ENCODE results near the gene GPR45.
"Not testable (repeated sequence)": the region's sequence is repeated elsewhere in the genome, so short reads cannot be mapped to it uniquely, and the experiment has no call there.

The GPR45 gene, protein sequence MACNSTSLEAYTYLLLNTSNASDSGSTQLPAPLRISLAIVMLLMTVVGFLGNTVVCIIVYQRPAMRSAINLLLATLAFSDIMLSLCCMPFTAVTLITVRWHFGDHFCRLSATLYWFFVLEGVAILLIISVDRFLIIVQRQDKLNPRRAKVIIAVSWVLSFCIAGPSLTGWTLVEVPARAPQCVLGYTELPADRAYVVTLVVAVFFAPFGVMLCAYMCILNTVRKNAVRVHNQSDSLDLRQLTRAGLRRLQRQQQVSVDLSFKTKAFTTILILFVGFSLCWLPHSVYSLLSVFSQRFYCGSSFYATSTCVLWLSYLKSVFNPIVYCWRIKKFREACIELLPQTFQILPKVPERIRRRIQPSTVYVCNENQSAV

DNA sequence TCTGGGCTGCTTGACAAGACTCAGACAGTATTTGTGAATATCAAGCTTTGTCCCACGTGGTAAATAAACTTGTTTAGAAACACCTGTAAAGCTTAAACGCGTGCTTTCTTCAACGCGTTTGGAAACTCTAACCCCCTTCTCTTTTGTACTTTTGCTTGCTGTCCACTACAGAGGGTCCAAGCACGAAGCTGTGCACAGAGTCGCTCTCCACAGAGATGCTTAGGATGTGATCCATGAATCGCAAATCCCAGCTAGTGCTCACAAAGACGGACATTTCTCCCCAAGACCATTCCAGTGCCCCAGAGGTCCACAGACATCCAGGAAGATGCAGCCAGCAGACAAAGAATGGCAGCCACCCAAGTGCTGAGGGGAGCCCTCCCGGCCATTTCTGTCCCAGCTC is at the start of gene GPR45:
GPR45 (plus strand) TSS at position 301 of the 400 bp plus-strand sequence. CDS start 116 bp downstream, outside the sequence.
- DNase-seq (ENCODE audit: low read depth in 2 of 3, low spot score in 1 of 3), result no peak

DNA sequence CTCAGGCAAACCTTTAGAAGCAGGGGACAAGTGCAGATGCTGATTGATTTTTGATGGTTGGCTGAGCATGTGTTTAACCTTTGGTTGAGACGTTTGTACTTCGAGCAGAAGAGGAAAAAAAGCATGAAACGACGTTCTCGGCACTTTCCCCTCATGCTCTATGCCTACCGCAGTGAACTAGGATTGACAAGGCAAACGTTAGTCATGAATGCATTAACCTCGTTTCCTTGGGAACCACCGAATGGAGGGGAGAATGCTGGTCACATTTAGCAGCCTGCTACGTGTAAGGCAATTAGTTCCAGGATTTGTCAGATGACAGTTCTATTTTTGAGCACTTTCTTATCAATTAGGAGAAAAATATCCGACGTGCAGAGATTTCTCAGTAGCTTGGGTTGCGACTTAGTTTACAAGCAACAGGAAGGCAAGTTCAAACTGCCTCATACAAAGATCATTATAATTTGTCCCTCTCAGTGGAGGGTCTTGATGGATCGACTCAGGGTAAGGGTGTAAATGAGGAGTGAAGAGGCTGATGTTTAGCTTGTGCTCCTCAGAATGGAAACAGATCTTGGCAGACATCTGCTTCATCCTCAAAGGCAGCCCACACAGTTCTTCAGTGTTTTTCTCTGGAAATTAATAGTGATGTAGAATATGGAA is 47.4 kb upstream of the GPR45 start:
- DNase-seq (ENCODE audit: low read depth in 2 of 3, low spot score in 1 of 3), result no peak

DNA sequence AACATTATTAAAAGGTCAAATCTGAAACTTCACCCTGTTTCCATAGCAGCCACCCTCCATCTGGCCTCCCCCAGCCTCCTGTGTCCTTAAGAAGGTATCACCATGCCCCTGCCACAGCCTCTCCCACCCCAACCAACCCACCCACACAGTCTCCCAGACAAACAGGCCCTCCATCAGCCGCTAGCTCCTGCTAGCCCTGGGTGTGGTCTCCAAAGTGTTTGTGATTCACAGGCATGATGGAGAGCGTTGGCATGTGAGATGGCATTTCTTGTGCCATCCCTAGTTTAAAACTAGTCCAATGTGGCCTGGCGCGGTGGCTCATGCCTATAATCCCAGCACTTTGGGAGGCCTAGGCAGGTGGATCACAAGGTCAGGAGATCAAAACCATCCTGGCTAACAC is 44.9 kb upstream of the GPR45 start:
- DNase-seq (ENCODE audit: low read depth in 2 of 3, low spot score in 1 of 3), result no peak

DNA sequence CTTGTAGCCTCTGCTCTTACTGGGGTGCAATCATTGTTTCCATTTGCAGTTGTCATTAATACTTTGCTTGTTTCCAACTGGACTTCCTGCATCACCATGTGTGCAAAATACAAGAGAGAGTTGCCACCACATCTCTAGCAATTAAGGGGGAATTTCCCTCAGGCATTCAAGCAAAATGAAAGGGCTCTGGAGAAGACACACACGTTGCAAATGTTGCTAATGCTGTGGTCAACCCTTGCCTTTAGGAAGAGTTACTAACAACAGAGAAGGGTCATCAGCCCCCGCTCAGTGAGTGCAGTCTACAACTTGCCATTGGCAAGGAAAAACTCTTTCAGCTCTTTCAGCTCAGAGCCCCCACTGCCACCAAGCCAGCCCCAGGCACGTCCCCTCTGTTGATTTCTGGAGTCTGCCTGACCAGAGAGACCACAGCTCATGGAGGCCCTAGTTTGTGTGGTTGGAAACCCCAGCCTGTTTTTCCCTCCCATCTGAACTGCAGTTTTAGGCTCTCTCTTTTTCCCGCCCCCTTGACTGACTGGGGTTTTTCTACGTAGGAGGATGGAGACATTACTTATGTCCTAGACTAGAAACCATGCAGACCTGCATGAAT is 25.9 kb upstream of the GPR45 start:
- DNase-seq (ENCODE audit: low read depth in 2 of 3, low spot score in 1 of 3), result no peak

DNA sequence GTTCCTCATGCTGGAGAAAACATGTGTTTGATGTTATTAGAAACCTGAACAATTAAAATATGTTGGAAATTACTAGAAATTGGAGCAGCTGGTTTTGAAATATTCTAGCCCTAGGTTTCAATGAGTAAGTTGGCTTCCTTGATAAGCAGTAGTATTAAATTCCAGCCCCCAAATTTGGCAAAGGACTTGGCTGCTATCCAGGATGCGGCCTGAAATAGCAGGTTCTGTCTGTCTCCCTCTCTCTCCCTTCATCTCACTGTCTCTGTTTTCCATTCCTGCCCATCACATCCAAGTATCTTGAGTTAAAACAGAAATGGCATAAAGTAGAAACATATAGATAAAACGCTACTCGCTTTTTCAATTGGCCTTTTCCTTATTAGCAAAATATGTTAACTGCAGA is 20.9 kb upstream of the GPR45 start:
- no peak for DNase-seq (ENCODE audit: low read depth in 2 of 3, low spot score in 1 of 3)

DNA sequence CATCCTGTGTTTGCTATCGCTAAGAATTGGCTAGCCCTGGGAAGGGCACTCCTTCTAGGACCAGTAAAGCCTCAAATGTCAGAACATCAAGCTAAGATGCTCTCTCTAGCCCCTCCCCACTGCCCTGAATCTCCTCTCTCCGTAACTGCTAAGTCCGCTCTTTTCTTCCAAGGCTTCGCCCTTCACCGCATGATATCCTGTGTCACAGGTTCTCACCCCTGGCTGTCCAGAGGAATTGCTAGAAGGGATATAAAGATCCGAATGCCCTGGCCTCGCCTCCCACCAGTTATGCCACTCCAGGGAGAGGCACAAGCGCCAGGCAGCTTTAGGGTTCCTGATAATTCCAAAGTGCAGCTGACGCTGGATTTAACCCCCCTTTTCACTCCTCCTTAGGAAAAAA is 17.1 kb upstream of the GPR45 start:
- DNase-seq (ENCODE audit: low read depth in 2 of 3, low spot score in 1 of 3), result no peak

DNA sequence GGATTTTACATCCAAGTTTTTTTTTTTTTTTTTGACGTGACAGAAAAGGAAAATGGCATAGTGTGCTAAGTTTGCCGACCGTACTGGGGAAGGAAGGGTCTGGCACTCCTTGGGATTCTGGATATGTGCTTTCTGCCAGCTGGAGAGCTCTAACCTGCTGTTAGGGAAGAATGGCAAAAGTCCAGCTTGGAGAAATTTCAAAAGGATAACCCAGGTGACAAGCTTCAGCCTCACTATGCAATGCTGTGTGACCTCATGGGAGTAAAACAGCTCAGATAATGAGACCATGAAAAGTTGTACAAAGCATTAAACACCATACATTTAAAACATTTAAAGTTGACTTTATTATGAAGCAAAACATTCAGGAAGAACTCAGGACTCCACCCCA is 10.3 kb upstream of the GPR45 start:
- no peak for DNase-seq (ENCODE audit: low read depth in 2 of 3, low spot score in 1 of 3)

DNA sequence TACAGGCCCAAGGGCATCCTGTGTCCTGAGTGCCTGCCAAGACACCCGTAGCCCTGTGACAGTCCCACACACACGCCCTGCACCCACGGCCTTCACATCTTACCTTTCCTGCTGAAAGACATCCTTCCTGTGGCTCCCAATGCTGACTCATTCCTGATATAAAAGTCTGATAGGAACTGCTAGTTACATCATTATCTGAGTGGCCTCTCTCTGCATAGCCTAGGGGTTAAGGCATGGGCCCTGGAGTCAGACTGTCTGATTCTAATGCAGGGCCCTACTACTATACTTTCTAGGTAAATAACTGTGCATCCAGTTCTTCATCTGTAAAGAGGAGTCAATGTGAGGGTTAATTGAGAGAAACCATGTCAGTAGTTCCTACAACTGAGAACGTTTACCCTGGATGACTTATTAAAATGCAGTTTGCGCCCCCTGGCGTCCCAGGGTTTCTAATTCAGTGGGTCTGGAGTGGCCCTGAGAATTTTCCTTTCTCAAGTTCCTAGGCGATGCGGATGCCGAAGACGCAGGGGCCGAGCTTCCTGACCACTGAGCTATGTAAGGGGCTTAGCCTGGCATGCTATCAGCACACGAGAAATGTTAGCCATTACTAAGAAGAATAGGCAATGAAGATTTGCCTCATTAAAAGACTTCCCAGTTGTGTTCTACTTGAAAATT is 6.0 kb upstream of the GPR45 start:
- DNase-seq (ENCODE audit: low read depth in 2 of 3, low spot score in 1 of 3), result peak; percentile 42 to 66 (median 59)

DNA sequence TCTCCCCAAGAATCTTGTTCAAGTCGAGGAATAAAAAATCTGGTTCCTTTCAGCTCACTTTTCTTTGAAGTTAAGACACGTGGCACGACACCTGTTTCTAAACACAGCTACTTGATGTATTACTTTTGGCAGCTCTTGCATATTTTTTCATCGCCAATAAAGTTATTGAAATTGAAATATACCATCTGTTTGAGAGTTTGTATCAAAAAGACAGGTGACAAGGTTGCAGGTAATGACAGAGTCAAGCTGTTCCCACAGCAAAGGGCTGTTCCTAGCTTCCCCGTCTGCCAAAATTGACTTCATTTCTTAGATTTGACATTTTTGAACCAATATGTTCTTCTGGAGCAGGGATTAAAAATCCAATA is 5.5 kb upstream of the GPR45 start:
- DNase-seq (ENCODE audit: low read depth in 2 of 3, low spot score in 1 of 3), result no peak

DNA sequence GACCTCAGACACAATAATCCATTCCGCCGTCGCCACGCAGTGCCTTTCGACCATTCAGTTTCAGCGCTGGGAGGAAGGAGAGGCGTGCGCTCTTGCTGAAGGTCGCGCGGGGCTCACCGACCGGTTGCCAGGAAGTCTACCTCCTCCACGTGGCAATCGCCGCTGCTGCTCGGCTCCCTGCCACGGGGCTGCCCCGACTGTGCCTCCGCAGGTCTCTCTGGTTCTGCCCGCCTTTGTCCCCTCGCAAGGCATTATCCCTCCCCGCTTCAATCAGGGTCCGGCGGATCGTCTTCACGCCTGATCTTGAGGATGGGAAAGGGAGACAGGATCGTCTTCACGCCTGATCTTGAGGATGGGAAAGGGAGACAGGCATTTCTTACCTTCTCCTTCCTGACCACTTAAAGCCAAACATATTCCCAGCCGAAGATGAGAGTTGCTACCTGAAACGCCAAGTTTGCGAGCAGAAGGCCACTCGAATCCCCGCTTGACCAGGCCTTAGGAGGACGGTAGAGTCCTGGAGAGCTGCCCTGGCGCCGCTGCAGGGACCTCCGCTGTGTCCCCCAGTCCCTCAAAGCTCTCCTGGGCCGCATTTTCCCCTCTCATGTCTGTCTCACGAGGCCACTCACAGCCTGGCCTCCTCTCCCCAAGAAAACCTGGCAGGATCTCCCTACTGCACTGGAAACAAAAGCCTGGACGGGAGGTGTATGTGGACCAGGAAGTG is 4.3 kb upstream of the GPR45 start:
- no peak for DNase-seq (ENCODE audit: low read depth in 2 of 3, low spot score in 1 of 3)

DNA sequence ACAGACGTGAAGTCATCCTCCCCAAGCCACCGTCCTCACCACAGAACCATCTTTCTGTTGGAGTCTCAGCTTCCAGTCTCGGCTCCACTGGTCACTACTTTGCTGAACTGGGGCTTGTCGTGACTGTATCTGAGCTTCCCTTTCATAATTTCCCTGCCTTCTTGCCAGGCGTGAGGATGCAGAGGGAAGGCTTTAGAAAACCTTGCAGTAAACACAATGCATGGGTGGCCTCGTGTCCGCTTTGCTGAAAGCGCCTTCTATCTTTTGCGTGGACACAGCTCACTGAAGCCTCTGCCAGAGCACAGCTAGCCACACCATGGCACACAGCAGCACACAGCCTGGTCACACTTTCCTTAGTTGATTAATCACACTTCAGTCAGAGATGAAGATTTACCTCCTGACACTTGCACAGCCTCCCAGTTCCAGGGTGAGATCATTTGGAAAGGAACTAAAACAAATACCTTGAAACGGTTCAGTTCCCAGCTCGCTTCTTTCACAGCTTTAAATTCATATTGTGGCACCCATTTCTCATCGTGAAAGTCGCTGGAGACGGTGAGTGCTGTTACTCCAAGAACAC is 2.8 kb upstream of the GPR45 start:
- DNase-seq (ENCODE audit: low read depth in 2 of 3, low spot score in 1 of 3), result no peak

DNA sequence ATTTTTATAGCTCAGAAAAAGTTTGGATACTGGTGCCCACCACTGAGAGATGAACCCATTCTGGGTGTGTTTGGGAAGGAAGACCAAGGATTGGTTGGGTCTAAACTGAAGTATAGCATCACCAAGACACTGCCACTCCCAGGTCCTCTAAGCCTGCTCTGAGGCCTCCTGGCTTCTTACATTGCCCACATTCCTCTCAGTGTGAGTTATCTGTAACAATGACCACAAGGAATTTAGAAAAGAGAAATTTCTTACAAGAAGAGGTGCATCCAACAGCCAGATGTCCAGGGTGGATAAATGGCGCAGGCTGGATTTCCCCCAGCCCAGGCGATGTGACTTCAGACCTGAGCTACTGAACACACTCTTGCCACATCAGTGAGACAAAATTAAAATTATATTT is 1.6 kb upstream of the GPR45 start:
- no peak for DNase-seq (ENCODE audit: low read depth in 2 of 3, low spot score in 1 of 3)

DNA sequence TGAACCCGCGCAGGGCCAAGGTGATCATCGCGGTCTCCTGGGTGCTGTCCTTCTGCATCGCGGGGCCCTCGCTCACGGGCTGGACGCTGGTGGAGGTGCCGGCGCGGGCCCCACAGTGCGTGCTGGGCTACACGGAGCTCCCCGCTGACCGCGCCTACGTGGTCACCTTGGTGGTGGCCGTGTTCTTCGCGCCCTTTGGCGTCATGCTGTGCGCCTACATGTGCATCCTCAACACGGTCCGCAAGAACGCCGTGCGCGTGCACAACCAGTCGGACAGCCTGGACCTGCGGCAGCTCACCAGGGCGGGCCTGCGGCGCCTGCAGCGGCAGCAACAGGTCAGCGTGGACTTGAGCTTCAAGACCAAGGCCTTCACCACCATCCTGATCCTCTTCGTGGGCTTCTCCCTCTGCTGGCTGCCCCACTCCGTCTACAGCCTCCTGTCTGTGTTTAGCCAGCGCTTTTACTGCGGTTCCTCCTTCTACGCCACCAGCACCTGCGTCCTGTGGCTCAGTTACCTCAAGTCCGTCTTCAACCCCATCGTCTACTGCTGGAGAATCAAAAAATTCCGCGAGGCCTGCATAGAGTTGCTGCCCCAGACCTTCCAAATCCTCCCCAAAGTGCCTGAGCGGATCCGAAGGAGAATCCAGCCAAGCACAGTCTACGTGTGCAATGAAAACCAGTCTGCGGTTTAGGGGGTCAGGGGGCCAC is 897 bp downstream of the GPR45 start:
- DNase-seq (ENCODE audit: low read depth in 2 of 3, low spot score in 1 of 3), result no peak

DNA sequence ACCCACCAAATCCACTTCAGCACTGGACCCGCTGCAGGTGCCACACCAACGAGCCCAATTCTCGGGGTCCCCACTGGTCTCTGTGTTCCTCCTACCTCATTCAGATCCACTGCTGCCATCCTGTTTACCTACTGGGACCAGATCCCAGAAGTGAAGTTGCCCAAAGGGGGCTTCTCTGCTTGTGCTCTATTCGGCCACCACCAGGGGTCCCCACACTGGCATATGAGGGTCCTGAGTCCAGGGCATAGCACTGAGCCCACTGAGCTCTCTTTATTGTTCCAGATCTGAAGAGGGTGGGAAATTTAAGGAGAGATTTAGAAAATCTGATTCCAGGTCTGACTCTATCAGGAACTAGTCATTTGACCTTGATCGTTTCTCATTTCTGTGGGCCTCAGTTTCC is 2.4 kb downstream of the GPR45 start:
- DNase-seq (ENCODE audit: low read depth in 2 of 3, low spot score in 1 of 3), result no peak

DNA sequence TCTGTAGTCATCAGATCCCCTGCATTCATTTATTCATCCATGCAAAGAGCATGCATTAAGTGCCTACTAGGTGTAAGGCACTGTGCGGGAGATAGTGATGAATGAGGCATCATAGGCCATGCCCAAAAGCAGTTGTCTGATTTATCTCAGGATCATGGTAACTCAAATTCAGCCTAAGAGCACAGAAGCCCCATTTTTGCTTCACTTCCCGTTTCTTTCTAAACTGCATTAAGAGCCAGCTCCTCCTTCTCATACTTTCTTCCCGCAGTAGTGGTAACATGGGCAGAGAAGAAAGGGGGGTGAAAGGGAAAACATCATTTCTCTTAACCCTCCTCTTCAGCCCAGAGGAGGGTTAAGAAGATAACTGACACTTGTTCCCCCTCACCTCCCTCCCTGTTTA is 2.9 kb downstream of the GPR45 start:
- no peak for DNase-seq (ENCODE audit: low read depth in 2 of 3, low spot score in 1 of 3)

DNA sequence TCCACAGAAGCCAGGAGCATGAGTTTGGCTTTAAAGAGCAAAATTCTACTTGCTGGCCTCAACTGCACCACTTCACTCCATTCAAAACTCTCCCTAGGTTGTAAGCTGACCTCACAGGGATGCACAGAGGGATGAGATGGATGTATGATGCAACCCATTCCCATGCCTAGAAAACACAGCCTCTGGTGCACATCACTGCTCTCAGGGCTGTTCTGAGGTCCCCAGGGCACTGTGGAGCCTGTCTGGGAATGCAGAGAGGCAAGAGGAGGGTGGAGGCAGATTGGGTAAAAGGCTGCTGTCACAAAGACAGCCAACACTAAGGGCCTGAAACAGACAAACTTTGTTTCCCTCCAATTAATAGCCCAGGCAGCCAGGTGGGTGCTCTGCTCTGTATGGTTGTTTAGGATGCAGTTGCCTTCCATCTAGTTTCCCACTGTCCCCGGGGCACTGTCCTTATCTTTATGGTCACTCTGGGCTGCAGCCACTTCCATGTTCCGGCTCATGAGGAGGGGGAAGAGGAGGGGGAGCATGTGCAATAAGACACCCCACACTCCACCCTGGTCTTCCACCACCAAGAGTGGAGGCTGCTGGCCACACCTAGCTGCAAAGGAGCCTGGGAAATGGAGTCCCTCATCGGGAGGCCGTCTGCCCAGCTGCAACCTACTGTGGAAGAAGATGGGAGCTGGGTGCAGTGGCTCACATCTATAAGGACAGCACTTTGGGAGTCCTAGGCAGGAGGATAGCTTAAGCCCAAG is 7.0 kb downstream of the GPR45 start:
- DNase-seq (ENCODE audit: low read depth in 2 of 3, low spot score in 1 of 3), result no peak

DNA sequence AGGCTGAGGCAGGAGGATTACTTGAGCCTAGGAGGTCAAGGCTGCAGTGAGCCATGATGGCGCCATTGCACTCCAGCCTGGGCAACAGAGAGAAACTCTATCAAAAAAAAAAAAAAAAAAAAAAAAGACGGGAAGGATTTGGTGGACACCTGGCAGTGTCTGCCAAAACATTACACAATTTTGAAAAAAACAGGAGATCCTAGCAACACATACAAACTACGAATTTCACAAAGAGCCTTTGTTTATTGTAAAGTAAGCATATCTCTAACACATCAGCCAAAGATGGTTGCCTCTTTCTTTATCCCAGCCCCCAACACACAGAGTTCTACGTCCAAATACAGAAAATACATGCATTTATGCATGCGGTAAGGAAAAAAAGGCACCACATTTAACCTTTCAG is 7.6 kb downstream of the GPR45 start:
- DNase-seq (ENCODE audit: low read depth in 2 of 3, low spot score in 1 of 3), result no peak

DNA sequence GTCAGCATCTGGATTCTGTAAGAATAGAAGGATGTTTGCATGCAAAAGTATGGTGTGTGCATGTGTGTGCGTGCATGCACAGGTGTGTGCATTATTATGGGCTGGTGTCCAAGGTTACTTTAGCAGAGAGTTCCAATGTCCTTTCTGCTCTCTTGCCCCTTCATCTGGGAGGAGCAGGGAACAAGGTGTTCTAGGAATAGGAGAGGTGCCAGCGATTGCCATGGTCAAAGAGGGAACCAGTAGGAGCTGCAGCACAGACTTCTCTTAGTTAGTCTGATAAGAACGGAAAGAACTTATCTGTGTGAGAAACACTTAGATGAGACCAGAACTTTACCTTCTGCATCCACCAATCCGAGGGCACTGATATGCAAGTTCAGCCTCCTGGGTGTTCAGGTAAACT is 8.3 kb downstream of the GPR45 start:
- no peak for DNase-seq (ENCODE audit: low read depth in 2 of 3, low spot score in 1 of 3)

DNA sequence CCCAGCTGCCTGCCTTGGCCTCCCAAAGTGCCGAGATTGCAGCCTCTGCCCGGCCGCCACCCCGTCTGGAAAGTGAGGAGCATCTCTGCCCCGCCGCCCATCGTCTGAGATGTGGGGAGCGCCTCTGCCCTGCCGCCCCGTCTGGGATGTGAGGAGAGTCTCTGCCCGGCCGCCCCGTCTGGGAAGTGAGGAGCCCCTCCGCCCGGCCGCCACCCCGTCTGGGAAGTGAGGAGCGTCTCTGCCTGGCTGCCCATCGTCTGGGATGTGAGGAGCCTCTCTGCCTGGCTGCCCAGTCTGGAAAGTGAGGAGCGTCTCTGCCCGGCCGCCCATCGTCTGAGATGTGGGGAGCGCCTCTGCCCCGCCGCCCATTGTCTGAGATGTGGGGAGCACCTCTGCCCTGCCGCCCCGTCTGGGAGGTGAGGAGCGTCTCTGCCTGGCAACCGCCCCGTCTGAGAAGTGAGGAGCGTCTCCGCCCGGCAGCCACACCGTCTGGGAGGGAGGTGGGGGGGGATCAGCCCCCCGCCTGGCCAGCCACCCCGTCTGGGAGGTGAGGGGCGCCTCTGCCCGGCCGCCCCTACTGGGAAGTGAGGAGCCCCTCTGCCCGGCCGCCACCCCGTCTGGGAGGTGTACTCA is 9.6 kb downstream of the GPR45 start:
- not testable (repeated sequence) for DNase-seq (ENCODE audit: low read depth in 2 of 3, low spot score in 1 of 3)
